Brain pericyte (primary cell): ENCODE measurements around the gene TAS2R20.

Experiments
- DNase-seq: peaks from one replicate; pipeline ENCODE4 v3.0.0-alpha.2; 2012; ENCODE audit warnings: low read depth, low spot score

The TAS2R20 gene

GRCh38 chr12:10960211-10960610, 37.9 kb downstream of the TAS2R20 start:
- no peak for DNase-seq

- no peak for DNase-seq
These were observed 38.3 kb downstream of the TAS2R20 start for GRCh38 chr12:10959804-10960203.

GRCh38 chr12:10957741-10958140, 40.4 kb downstream of the TAS2R20 start:
- no peak for DNase-seq

GRCh38 chr12:10956085-10956484, 42.0 kb downstream of the TAS2R20 start:
- DNase-seq, result no peak

GRCh38 chr12:10952645-10953044, 45.5 kb downstream of the TAS2R20 start:
- DNase-seq, result no peak
